Left ventricle myocardium inferior (tissue), 1 donor: ENCODE measurements around the gene DUOXA2. TPM values are rescaled to one million over a fixed set of nuclear protein-coding genes. Genes with fewer than 3 reads are reported as not detected.

Experiments
- DNase-seq: peaks from one replicate; pipeline ENCODE4 v3.0.0-alpha.2; 2020
- H3K27ac ChIP-seq: fragments of 200-600 bp; replicated peaks from 2 replicates; pipeline ENCODE4 v1.8.0; 2021
- H3K27me3 ChIP-seq: fragments of 200-600 bp; 2 replicates; pipeline ENCODE4 v1.8.0; 2021; ENCODE audit warnings: low read depth
- H3K36me3 ChIP-seq: fragments of 200-600 bp; 2 replicates; pipeline ENCODE4 v1.8.0; 2021
- H3K4me1 ChIP-seq: fragments of 200-600 bp; 2 replicates; pipeline ENCODE4 v1.8.0; 2021
- H3K4me3 ChIP-seq: fragments of 200-600 bp; 2 replicates; pipeline ENCODE4 v1.8.0; 2021; ENCODE audit warnings: mild to moderate bottlenecking, moderate library complexity
- H3K9me3 ChIP-seq: fragments of 200-600 bp; replicated peaks from 2 replicates; pipeline ENCODE4 v1.8.0; 2021
- CTCF ChIP-seq: fragments of 200-600 bp; IDR thresholded peaks from 2 replicates; pipeline ENCODE4 v1.8.0; 2021; ENCODE audit warnings: antibody characterized with exemption, mild to moderate bottlenecking, borderline replicate concordance
- intact Hi-C: fragments of 100-400 bp; cut with micrococcal nuclease; formaldehyde crosslinking; loops from one replicate; pipeline ENCODE4 v1.11.0; 2022
- total RNA-seq: library from RNA; stranded (reverse); fragmentation: NEBNext Ultra II Directional; extraction: Animal tissue kit (Norgen Biotek cat#: 25700); gene quantifications from one replicate; pipeline ENCODE4 v1.2.1, GENCODE V29; 2021
- donor health status: DM: no; HTN: yes; CAD: no; lungs with severe emphysema.

DUOXA2 gene
- total RNA-seq, 1 donor from 2014 or later = not detected

- DNase-seq = no peak
- H3K4me3 ChIP-seq = no peak overlapping the region
- intact Hi-C loops = no loop called here
- no peak for TF ChIP-seq CTCF
- H3K4me1 ChIP-seq = peaks cover 24% of the 10 kb centered on the region
- H3K9me3 ChIP-seq = no peaks in the 10 kb centered on the region
- no peaks in the 10 kb centered on the region for H3K36me3 ChIP-seq
- no peak overlapping the region for H3K27ac ChIP-seq
- H3K27me3 ChIP-seq = peaks cover 5% of the 10 kb centered on the region
Observed at GRCh38 chr15:45083223-45083622, 30.9 kb upstream of the DUOXA2 start.

- no peak overlapping the region for H3K4me3 ChIP-seq
- H3K27me3 ChIP-seq = peaks cover 5% of the 10 kb centered on the region
- H3K27ac ChIP-seq = no peak overlapping the region
- no peak for TF ChIP-seq CTCF
- H3K36me3 ChIP-seq = no peaks in the 10 kb centered on the region
- intact Hi-C loops = no loop called here
- H3K9me3 ChIP-seq = no peaks in the 10 kb centered on the region
- H3K4me1 ChIP-seq = peaks cover 24% of the 10 kb centered on the region
- DNase-seq = no peak
Observed at GRCh38 chr15:45084163-45084562, 30.0 kb upstream of the DUOXA2 start.

GRCh38 chr15:45087513-45087912 lies 26.6 kb upstream of the DUOXA2 start:
- peaks cover 9% of the 10 kb centered on the region for H3K27me3 ChIP-seq
- DNase-seq = no peak
- H3K9me3 ChIP-seq = no peaks in the 10 kb centered on the region
- intact Hi-C loops = no loop called here
- no peak for TF ChIP-seq CTCF
- H3K36me3 ChIP-seq = no peaks in the 10 kb centered on the region
- no peak overlapping the region for H3K4me3 ChIP-seq
- no peak overlapping the region for H3K27ac ChIP-seq
- H3K4me1 ChIP-seq = peaks cover 4% of the 10 kb centered on the region

- no peak for DNase-seq
- no peaks in the 10 kb centered on the region for H3K9me3 ChIP-seq
- no peak overlapping the region for H3K27ac ChIP-seq
- H3K27me3 ChIP-seq = peaks cover 9% of the 10 kb centered on the region
- intact Hi-C loops = no loop called here
- H3K4me1 ChIP-seq = peaks cover 4% of the 10 kb centered on the region
- no peak overlapping the region for H3K4me3 ChIP-seq
- H3K36me3 ChIP-seq = no peaks in the 10 kb centered on the region
- no peak for TF ChIP-seq CTCF
Observed at GRCh38 chr15:45088801-45089711, 25.1 kb upstream of the DUOXA2 start.

- TF ChIP-seq CTCF = no peak
- Histone ChIP-seq H3K27me3 (peaks cover 9% of the 10 kb centered on the region), H3K4me3 (no peak overlapping the region), H3K9me3 (no peaks in the 10 kb centered on the region), H3K4me1 (peaks cover 4% of the 10 kb centered on the region), H3K27ac (no peak overlapping the region), H3K36me3 (no peaks in the 10 kb centered on the region)
- intact Hi-C loops = no loop called here
- DNase-seq = no peak
Observed at GRCh38 chr15:45089712-45090373, 24.3 kb upstream of the DUOXA2 start.
